Measurements from ENCODE around the gene LGALS9B.
"Not testable (repeated sequence)": the region's sequence is repeated elsewhere in the genome, so short reads cannot be mapped to it uniquely, and the experiment has no call there.

LGALS9B gene

DNA sequence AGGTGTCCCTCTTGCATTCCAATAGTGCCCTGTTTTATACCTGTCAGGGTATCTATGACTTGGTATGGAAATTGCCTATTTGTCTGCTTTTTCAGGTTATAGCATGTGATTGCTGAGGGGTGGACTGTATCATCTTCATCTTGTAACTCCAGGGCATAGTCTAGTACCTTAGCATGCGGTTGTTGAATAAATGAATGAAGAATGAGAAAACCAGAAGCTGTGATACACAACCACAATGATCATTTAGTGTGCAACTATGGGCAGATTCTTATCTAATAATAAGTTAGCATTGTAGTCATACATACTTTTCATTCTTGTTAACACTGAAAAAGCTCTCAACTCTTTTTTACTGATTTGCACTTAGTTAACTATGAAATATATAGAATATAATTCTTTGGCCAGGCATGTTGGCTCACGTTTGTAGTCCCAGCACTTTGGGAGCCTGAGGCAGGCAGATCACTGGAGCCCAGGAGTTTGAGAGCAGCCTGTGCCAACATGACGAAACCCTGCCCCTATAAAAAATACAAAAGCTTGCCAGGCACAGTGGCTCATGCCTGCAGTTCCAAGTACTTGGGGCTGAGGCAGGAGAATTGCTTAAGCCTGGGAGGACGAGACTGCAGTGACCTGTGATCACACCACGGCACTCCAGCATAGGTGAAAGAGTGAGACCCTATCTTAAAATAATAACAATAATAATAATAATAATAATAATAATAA lies 65.9 kb downstream of the LGALS9B start:
- DNase-seq: not testable (repeated sequence)

GRCh38 chr17:20400559-20401305 lies 66.6 kb downstream of the LGALS9B start:
- DNase-seq: not testable (repeated sequence)

Measured in central memory CD4-positive, alpha-beta T cell (primary cell).